GM12878 (cell line): Measurements from ENCODE around the gene ACTRT3. TPM values are rescaled to one million over a fixed set of nuclear protein-coding genes. Genes with fewer than 3 reads are reported as not detected.
A peak's percentile ranks its signal among the peaks of the same experiment; 100 is the strongest.

Experiments
- ATF2 ChIP-seq: IDR thresholded peaks from 2 replicates; pipeline ENCODE4 v1.6.1; 2012; ENCODE audit warnings: low read length, inconsistent platforms
- ATF7 ChIP-seq: fragments of 450-650 bp; IDR thresholded peaks from 2 replicates; pipeline ENCODE4 v1.6.1; 2016; ENCODE audit warnings: low read depth, mild to moderate bottlenecking
- BCL3 ChIP-seq: IDR thresholded peaks from 2 replicates; pipeline ENCODE4 v1.6.1; 2011; ENCODE audit warnings: borderline replicate concordance, low read depth, mild to moderate bottlenecking, moderate library complexity, low read length; ENCODE audit not compliant: insufficient read depth, poor library complexity, severe bottlenecking
- BHLHE40 ChIP-seq, 2 experiments: fragments of 450-650 bp in 1 of 2; IDR thresholded peaks; 2 replicates each; pipeline ENCODE4 v1.6.1; 2011 to 2017; ENCODE audit warnings: low read depth in 2 of 2, borderline replicate concordance in 1 of 2, improper control_type of control experiment in 1 of 2, low read length in 1 of 2, mild to moderate bottlenecking in 1 of 2
- CBFB ChIP-seq: IDR thresholded peaks from 2 replicates; pipeline ENCODE4 v1.6.1; 2016; ENCODE audit warnings: antibody characterized with exemption, low read depth
- CEBPZ ChIP-seq: fragments of 150-350 bp; IDR thresholded peaks from 2 replicates; pipeline ENCODE4 v1.6.1; 2016; ENCODE audit warnings: low read depth, low read length
- HCFC1 ChIP-seq: fragments of 150-350 bp; IDR thresholded peaks from 2 replicates; pipeline ENCODE4 v1.6.1; 2014; ENCODE audit warnings: low read length
- IKZF1 ChIP-seq: fragments of 450-650 bp; conservative IDR thresholded peaks from 2 replicates; pipeline ENCODE4 v1.6.1; 2017; ENCODE audit warnings: antibody characterized with exemption, mild to moderate bottlenecking
- KDM1A ChIP-seq: fragments of 200-600 bp; sonication (generic); IDR thresholded peaks from 2 replicates; pipeline ENCODE4 v1.6.1; 2016; ENCODE audit warnings: borderline replicate concordance
- LARP7 ChIP-seq: fragments of 450-650 bp; IDR thresholded peaks from 2 replicates; pipeline ENCODE4 v1.6.1; 2017; ENCODE audit warnings: mild to moderate bottlenecking
- MYB ChIP-seq: fragments of 150-350 bp; IDR thresholded peaks from 2 replicates; pipeline ENCODE4 v1.6.1; 2014; ENCODE audit warnings: mild to moderate bottlenecking, low read depth, low read length, borderline replicate concordance
- MYC ChIP-seq: IDR thresholded peaks from 2 replicates; pipeline ENCODE4 v1.6.1; 2011; ENCODE audit warnings: mild to moderate bottlenecking, low read length, moderate library complexity, inconsistent platforms; ENCODE audit not compliant: insufficient read depth, insufficient replicate concordance, insufficient read length, severe bottlenecking
- NBN ChIP-seq: fragments of 450-650 bp; IDR thresholded peaks from 2 replicates; pipeline ENCODE4 v1.6.1; 2016
- RAD21 ChIP-seq: IDR thresholded peaks from 2 replicates; pipeline ENCODE4 v1.6.1; 2011; ENCODE audit warnings: mild to moderate bottlenecking, low read depth, low read length, moderate library complexity; ENCODE audit not compliant: insufficient read depth
- RFX5 ChIP-seq: IDR thresholded peaks from 2 replicates; pipeline ENCODE4 v1.6.1; 2011; ENCODE audit warnings: low read depth, low read length, improper control_type of control experiment
- RUNX3 ChIP-seq: IDR thresholded peaks from 2 replicates; pipeline ENCODE4 v1.6.1; 2012; ENCODE audit warnings: low read length, inconsistent platforms
- SREBF1 ChIP-seq: IDR thresholded peaks from 2 replicates; pipeline ENCODE4 v1.6.1; 2012; ENCODE audit warnings: mild to moderate bottlenecking, low read length
- TCF7 ChIP-seq: IDR thresholded peaks from 2 replicates; pipeline ENCODE4 v1.6.1; 2014; ENCODE audit warnings: antibody characterized with exemption, borderline replicate concordance
- WRNIP1 ChIP-seq: IDR thresholded peaks from 2 replicates; pipeline ENCODE4 v1.6.1; 2011; ENCODE audit warnings: low read depth, low read length, improper control_type of control experiment, borderline replicate concordance
- ZZZ3 ChIP-seq: IDR thresholded peaks from 2 replicates; pipeline ENCODE4 v1.6.1; 2011; ENCODE audit warnings: low read depth; ENCODE audit not compliant: control insufficient read depth, insufficient read length
- polyA plus RNA-seq, 11 experiments: library from polyadenylated mRNA; depleted of rRNA in 4 of 11; unstranded in 6 of 11; stranded (reverse) in 5 of 11; fragments of >200 nt; fragmentation: Nextera tagmentation in 4 of 11; fragmentation: Illumina TruSeq in 1 of 11; extraction: Ambion mirVana in 4 of 11; extraction: Trizol in 1 of 11; gene quantifications; 1 replicate in 1 of 11; 2 replicates in 10 of 11; pipeline versions ENCODE4 v1.2.1 to v1.2.3, GENCODE V29; 2011 to 2016; ENCODE audit warnings: inconsistent platforms in 2 of 11, missing spikeins in 2 of 11, low read depth in 1 of 11
- total RNA-seq, 4 experiments: library from RNA; depleted of rRNA in 3 of 4; stranded (reverse); fragments of >200 nt in 3 of 4; fragmentation: Illumina TruSeq in 1 of 4; extraction: Trizol in 1 of 4; gene quantifications; 2 replicates each; pipeline versions ENCODE4 v1.2.1 to v1.2.3, GENCODE V29; 2013 to 2021
- TF ChIP-seq, protein P1 (sequence below): IDR thresholded peaks from 2 replicates; pipeline ENCODE4 v1.6.1; 2011; ENCODE audit warnings: low read depth, low read length, improper control_type of control experiment, borderline replicate concordance
- TF ChIP-seq, protein P2 (sequence below): fragments of 450-650 bp; IDR thresholded peaks from 2 replicates; pipeline ENCODE4 v1.6.1; 2017; ENCODE audit warnings: borderline replicate concordance

Gene ACTRT3
- total and polyA plus RNA-seq, 10 of the 15 experiments (the other 5 are each of a cell fraction or from before 2014, with no cell fraction given): 0.02 to 0.58 (median 0.11) TPM; not detected in 1

GRCh38 chr3:169771497-169772304 is 2.3 kb upstream of the ACTRT3 start (continued):
- TF ChIP-seq ATF2 (peak; percentile 83), WRNIP1 (no peak), ATF7 (no peak), MYC (no peak), RAD21 (no peak), KDM1A (no peak), LARP7 (no peak), RFX5 (no peak), CBFB (peak; percentile 45; the same call in 1 of the 2 replicates), TCF7 (no peak; the same call in 1 of the 2 replicates), BHLHE40 (IDR thresholded peaks at IDR 0.05; ENCODE audit: borderline replicate concordance in 1 of 2, low read depth in 2 of 2, low read length in 1 of 2) (peak; percentile 11 to 20; a peak in 1 of 4 replicates), BCL3 (no peak), ZZZ3 (no peak), IKZF1 (peak; percentile 37; the same call in 1 of the 2 replicates), MYB (no peak), CEBPZ (no peak), NBN (no peak; the same call in 1 of the 2 replicates), SREBF1 (no peak), RUNX3 (peak; percentile 84), HCFC1 (no peak)
- TF ChIP-seq, protein P1, sequence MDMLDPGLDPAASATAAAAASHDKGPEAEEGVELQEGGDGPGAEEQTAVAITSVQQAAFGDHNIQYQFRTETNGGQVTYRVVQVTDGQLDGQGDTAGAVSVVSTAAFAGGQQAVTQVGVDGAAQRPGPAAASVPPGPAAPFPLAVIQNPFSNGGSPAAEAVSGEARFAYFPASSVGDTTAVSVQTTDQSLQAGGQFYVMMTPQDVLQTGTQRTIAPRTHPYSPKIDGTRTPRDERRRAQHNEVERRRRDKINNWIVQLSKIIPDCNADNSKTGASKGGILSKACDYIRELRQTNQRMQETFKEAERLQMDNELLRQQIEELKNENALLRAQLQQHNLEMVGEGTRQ: no peak
- TF ChIP-seq, protein P2, sequence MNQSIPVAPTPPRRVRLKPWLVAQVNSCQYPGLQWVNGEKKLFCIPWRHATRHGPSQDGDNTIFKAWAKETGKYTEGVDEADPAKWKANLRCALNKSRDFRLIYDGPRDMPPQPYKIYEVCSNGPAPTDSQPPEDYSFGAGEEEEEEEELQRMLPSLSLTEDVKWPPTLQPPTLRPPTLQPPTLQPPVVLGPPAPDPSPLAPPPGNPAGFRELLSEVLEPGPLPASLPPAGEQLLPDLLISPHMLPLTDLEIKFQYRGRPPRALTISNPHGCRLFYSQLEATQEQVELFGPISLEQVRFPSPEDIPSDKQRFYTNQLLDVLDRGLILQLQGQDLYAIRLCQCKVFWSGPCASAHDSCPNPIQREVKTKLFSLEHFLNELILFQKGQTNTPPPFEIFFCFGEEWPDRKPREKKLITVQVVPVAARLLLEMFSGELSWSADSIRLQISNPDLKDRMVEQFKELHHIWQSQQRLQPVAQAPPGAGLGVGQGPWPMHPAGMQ: no peak
